Measurements from ENCODE around the gene OPRL1. TPM values are rescaled to one million over a fixed set of nuclear protein-coding genes. Genes with fewer than 3 reads are reported as not detected.

OPRL1 gene
- total RNA-seq, 1 experiment from 2014 or later: 0.51 TPM

DNA sequence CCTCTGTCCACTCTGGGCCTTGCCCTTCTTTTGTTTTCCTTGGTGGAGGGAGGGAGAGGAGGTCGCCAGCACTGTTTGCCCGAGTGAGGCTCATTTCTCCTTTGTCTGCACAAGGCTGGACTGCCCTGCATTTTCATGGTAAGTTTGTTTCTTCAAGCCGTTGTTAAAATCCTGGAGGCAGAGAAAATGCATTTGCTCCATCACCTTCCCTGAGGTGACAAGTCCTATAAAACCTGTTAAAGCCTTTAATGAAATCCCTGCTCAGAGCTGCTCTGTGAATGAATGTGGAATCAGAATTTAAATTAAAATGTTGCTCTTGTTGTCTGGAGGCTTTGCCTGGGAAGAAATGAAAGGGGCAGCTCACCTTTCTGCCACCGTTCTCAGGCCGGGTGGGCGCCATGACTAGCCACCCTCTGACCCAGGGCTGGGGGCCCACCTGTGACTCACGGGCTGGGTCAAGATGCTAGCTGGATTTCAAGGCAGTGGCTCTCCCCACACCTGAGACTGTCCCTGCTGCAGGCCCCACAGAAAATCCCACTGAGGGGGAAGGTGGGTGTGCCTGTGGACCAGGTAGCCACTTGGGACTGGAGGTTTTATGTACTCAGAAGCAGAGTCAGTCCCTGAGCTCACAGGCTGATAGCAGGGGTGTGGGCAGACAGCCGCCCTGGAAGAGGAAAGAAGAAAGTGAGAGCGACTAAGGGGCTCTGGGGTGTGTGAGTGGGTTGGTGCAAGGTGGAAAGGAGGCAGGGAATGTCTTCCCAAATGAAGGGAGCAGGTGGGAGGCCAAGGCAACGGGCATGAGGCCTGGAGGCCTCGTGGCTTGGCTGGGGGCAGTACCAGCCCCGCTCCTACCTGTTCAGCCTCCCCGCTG, 60.4 kb downstream of the OPRL1 start:
- DNase-seq (ENCODE audit: low read depth): no peak

DNA sequence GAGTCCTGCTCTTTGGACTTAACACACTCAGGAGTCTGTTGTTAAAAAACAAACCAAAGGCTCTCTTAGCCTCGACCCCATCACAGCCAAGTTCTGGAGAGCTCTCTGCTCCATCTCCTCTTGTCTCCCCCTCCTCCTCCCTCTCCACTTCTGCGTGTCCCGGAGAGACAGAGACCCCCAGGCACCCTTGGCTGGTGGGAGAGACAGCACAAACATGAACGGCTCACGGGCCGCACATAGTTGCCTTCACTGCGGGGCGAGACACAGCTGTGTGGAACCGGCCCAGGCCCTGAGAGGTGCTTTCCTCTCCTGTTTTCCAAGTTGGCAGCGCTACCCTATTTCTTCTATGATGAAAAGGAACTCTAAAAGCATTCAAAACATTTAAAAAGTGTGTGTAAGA, 61.1 kb downstream of the OPRL1 start:
- DNase-seq (ENCODE audit: low read depth): no peak

DNA sequence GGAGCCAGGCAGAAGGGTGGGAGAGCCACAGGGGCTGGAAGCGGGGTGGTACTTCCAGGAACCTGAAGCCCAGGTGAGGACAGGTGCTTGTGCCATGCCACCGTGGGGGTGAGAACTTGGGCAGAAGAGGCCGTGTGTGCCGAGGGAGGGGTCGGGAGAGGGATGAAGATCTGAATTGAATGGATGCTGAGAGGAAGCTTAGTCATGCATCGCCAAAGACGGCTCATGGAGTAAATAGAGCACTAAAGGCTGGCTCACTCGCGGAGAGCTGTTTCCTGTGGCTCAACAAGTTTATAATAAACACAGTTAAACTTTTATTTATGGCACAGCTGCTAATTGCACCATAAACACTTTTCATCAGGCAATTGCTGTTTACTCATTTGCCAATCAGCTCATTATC, 62.7 kb downstream of the OPRL1 start:
- DNase-seq (ENCODE audit: low read depth): no peak

DNA sequence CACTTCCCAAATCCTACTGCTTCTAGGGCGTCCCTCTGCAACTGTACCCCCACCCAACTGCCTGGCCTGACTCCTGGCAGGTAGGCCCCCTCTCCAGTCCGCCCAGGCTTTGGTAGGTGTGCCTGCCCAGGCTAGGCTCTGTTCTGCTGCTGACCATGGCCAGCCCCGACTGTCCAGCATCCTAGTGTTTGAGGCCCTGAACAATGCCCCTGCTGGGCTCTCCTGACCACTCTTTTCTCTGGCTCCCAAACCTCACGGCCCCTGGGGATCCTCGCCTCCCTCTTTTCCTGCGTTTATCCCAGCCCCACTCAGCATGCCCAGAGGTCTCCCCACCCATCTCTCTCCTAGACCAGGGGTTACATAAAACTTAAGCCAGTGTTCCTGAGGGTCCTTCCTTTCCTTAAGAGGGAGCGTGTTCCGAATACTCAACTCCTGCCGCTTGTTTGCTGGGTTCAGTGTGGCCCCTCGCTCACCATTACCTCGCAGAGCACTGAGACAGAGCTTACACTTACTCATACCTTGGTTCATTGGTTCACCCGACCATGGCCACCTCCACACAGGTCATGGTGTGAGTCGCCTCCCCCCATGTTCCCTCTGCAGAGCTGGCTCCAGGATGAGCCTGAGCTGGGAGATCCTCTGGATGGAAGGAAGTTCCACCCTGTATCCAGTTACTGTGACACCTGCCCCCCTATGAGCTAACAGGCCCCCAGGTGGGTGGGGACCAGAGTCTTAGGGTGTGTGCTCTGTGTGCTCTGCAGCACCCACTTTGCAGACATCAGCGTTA, 63.3 kb downstream of the OPRL1 start:
- DNase-seq (ENCODE audit: low read depth): no peak

DNA sequence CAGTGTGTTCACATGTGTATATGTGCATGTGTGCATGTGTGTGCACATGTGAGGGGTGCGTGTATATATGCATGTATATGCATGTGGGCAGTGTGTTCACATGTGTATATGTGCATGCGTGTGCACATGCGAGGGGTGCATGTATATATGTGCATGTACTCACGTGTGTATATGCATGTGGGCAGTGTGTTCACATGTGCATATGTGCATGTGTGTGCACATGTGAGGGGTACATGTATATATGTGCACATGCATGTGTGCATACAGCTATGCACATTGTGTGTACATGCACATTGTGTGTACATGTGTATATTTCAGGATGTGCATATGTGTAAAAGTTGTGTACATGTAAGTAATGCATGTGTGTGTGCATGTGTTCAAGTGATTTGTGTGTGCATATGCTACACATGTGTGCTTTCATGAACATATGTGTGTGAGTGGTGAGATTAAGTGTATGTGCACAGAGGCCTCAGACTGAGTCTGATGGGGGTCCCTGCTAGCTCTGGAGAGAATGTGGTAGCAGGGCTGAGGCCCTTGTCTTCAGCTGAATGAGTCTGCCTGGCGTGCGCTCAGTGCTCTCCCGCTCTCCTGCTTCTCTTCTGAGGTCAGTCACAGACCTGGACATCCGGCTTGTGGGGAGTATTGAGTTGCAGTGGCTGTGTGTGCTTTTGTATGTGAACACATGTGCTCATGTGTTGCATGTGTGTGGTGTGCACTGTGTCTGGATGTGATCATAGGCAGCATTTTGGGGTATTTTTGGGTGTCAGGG, 64.4 kb downstream of the OPRL1 start:
- DNase-seq (ENCODE audit: low read depth): no peak

- DNase-seq (ENCODE audit: low read depth): no peak
Measured at GRCh38 chr20:64145458-64146300, 65.8 kb downstream of the OPRL1 start.

GRCh38 chr20:64146301-64146935, 66.5 kb downstream of the OPRL1 start:
- DNase-seq (ENCODE audit: low read depth): no peak

DNA sequence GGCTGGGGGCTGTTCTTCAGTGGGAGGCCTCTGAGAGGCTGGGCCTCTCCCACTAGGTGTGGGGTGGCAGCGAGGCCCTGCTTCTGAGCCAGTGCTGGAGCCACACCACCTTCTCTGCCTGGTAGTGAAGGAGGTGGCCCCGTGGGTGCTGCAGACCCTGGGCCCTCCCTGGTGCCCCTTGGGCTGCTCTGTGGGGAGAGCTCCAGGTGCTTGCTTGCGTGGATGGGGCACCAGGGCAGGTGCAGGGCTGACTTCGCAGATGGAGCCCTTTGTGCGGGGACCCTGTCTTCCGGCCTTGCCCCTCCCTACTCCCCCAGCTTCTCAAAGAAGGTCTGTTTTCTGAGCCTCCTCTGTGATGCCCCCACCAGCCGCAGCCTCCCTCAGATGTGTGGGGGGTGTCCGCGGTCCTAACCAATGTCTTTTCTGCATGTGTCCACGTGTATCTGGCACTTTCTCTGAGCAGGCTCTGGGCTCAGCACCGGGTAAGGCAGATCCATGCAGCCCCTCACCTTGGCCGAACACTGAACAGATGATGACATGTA, 67.1 kb downstream of the OPRL1 start:
- no peak for DNase-seq (ENCODE audit: low read depth)

DNA sequence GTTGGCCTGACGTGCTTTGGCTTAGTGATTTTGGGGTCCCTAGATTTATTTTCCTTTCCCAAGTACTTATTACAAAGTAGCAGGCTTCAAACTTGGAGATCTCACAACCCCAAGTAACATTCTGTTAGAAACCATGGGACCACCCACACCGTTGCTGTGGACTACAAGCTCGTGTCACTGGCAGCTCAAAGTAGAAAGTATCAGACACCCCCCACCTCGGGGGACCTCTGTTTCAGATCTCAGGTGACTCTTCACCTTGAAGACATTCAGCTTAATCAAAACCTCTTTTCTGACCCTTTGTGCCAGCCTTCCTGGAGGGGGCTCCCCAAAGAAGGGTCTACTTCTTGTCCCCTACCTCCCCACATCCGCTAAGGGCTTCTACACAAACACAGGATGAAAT, 68.7 kb downstream of the OPRL1 start:
- DNase-seq (ENCODE audit: low read depth): no peak

- DNase-seq (ENCODE audit: low read depth): no peak
Measured at GRCh38 chr20:64149141-64149540, 69.3 kb downstream of the OPRL1 start.

GRCh38 chr20:64149809-64150560, 70.1 kb downstream of the OPRL1 start:
- no peak for DNase-seq (ENCODE audit: low read depth)

Other genes starting within 250 kb of the OPRL1 start
- gene ZBTB46, start 248.8 kb upstream of the OPRL1 start, total RNA-seq (2014; rRNA removed; shearing (Covaris generic)): 3.4 and 3.5 TPM in 2 replicates
- gene ABHD16B, start 218.6 kb upstream of the OPRL1 start, total RNA-seq (2014; rRNA removed; shearing (Covaris generic)): not detected in 2 replicates
- 80.3 and 92.0 TPM in 2 replicates for gene TPD52L2, start 214.8 kb upstream of the OPRL1 start, total RNA-seq (2014; rRNA removed; shearing (Covaris generic))
- gene DNAJC5, start 185.0 kb upstream of the OPRL1 start, total RNA-seq (2014; rRNA removed; shearing (Covaris generic)): 34.4 and 40.1 TPM in 2 replicates
- 3.1 and 6.3 TPM in 2 replicates for gene UCKL1, start 123.7 kb upstream of the OPRL1 start, total RNA-seq (2014; rRNA removed; shearing (Covaris generic))
- 3.9 and 4.5 TPM in 2 replicates for gene ZNF512B, start 110.2 kb upstream of the OPRL1 start, total RNA-seq (2014; rRNA removed; shearing (Covaris generic))
- 0.86 and 1.2 TPM in 2 replicates for gene SAMD10, start 100.4 kb upstream of the OPRL1 start, total RNA-seq (2014; rRNA removed; shearing (Covaris generic))
- gene PRPF6, start 99.0 kb upstream of the OPRL1 start, total RNA-seq (2014; rRNA removed; shearing (Covaris generic)): 81.6 and 82.7 TPM in 2 replicates
- 1.1 and 1.8 TPM in 2 replicates for gene C20orf204, start 43.9 kb upstream of the OPRL1 start, total RNA-seq (2014; rRNA removed; shearing (Covaris generic))
- not detected in 2 replicates for gene SOX18, start 30.4 kb upstream of the OPRL1 start, total RNA-seq (2014; rRNA removed; shearing (Covaris generic))
- gene TCEA2, start 16.9 kb upstream of the OPRL1 start, total RNA-seq (2014; rRNA removed; shearing (Covaris generic)): 21.7 and 26.0 TPM in 2 replicates
- gene RGS19, start 564 bp upstream of the OPRL1 start, total RNA-seq (2014; rRNA removed; shearing (Covaris generic)): 18.2 and 25.6 TPM in 2 replicates
- 0.95 TPM in 1 of 2 replicates, not detected in the other for gene LKAAEAR1, start 4.3 kb downstream of the OPRL1 start, total RNA-seq (2014; rRNA removed; shearing (Covaris generic))
- gene NPBWR2, start 27.5 kb downstream of the OPRL1 start, total RNA-seq (2014; rRNA removed; shearing (Covaris generic)): not detected in 2 replicates
- 0.06 TPM in 1 of 2 replicates, not detected in the other for gene MYT1, start 84.4 kb downstream of the OPRL1 start, total RNA-seq (2014; rRNA removed; shearing (Covaris generic))
- gene PCMTD2, start 175.7 kb downstream of the OPRL1 start, total RNA-seq (2014; rRNA removed; shearing (Covaris generic)): 57.1 and 59.5 TPM in 2 replicates

All from Daoy (cell line).